ENCODE results near the gene MRTFA. TPM values are rescaled to one million over a fixed set of nuclear protein-coding genes. Genes with fewer than 3 reads are reported as not detected.

Gene MRTFA
- polyA plus RNA-seq, 1 experiment, result 8.9 TPM

GRCh38 chr22:40486962-40487602, 149.4 kb downstream of the MRTFA start:
- ChIA-PET POLR2A (interaction anchor here (0.9 kb wide), 1 partner anchor 20 kb away, joined by 3 read pairs; no protein-coding TSS in a partner anchor), CTCF (interaction anchor here (0.9 to 4.5 kb wide), 13 partner anchors 15 to 160 kb away, joined by 3 to 44 read pairs (median 3); no protein-coding TSS in a partner anchor)
- no peaks in the 10 kb centered on the region for H3K36me3 ChIP-seq (ENCODE audit: control insufficient read depth, insufficient read depth, low read length)

GRCh38 chr22:40485813-40486667, 150.5 kb downstream of the MRTFA start:
- DNase-seq (ENCODE audit: low read depth), result no peak
- ChIA-PET CTCF (interaction anchor here (1.1 to 4.5 kb wide), 9 partner anchors 14 to 197 kb away, joined by 3 to 44 read pairs (median 5); no protein-coding TSS in a partner anchor), POLR2A (interaction anchor here (0.7 to 0.9 kb wide), 2 partner anchors 21 to 37 kb away, joined by 3 read pairs; no protein-coding TSS in a partner anchor)
- Histone ChIP-seq H3K36me3 (ENCODE audit: control insufficient read depth, insufficient read depth, low read length) (no peaks in the 10 kb centered on the region), H3K27me3 (ENCODE audit: control insufficient read depth, insufficient read depth, low read length) (no peaks in the 10 kb centered on the region), H3K4me3 (ENCODE audit: low read depth, low read length) (no peak overlapping the region)
- no peak for TF ChIP-seq CTCF (IDR thresholded peaks at IDR 0.05; ENCODE audit: insufficient read depth, low read depth, low read length)

More at GRCh38 chr22:40486962-40487602, 149.4 kb downstream of the MRTFA start:
- Histone ChIP-seq H3K27me3 (ENCODE audit: control insufficient read depth, insufficient read depth, low read length) (no peaks in the 10 kb centered on the region), H3K4me3 (ENCODE audit: low read depth, low read length) (no peak overlapping the region)
- TF ChIP-seq CTCF (IDR thresholded peaks at IDR 0.05; ENCODE audit: insufficient read depth, low read depth, low read length), result no peak
- no peak for DNase-seq (ENCODE audit: low read depth)

DNA sequence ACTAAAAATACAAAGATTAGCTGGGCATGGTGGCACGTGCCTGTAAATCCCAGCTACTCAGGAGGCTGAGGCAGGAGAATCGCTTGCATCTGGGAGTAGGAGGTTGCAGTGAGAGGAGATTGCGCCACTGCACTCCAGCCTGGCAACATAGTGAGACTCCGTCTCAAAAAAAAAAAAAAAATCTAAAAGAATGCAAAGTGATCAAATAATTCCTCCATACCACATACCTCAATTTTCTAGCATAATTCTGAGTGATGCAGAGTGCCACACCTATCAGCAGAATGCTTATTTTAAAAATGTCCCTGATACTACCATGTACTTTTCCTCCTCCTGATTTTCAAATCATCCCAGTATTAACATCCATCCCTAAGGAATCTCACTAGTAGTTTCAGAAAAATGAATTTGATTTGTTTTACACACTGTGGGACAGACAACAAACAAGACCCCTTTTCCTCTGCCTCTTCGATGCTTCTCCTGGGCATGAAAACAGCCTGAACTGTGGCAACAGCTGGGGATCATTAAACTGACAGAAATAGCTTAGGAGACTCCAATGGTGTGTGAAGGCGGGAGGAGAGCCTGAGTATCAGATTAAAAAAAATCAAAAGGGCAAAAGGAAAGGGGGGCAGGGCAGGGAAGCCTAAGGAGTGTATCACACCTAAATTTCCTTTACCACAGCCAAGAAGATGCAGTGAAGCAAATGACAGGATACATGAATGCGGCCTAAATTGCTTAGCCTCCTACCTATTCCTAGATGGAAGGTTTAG, 151.4 kb downstream of the MRTFA start:
- POLR2A ChIA-PET, result no interaction called here

GRCh38 chr22:40482886-40483285, 153.6 kb downstream of the MRTFA start:
- DNase-seq (ENCODE audit: low read depth), result no peak
- no peak overlapping the region for H3K4me3 ChIP-seq (ENCODE audit: low read depth, low read length)
- no peaks in the 10 kb centered on the region for H3K27me3 ChIP-seq (ENCODE audit: control insufficient read depth, insufficient read depth, low read length)
- H3K36me3 ChIP-seq (ENCODE audit: control insufficient read depth, insufficient read depth, low read length), result no peaks in the 10 kb centered on the region
- ChIA-PET CTCF (interaction anchor here (1.2 kb wide), 1 partner anchor 46 kb away, joined by 4 read pairs; no protein-coding TSS in a partner anchor), POLR2A (no interaction called here)
- no peak for TF ChIP-seq CTCF (IDR thresholded peaks at IDR 0.05; ENCODE audit: insufficient read depth, low read depth, low read length)

More for the DNA sequence above, 151.4 kb downstream of the MRTFA start:
- TF ChIP-seq CTCF (IDR thresholded peaks at IDR 0.05; ENCODE audit: insufficient read depth, low read depth, low read length), result no peak
- H3K36me3 ChIP-seq (ENCODE audit: control insufficient read depth, insufficient read depth, low read length), result no peaks in the 10 kb centered on the region
- no peak overlapping the region for H3K4me3 ChIP-seq (ENCODE audit: low read depth, low read length)
- no peaks in the 10 kb centered on the region for H3K27me3 ChIP-seq (ENCODE audit: control insufficient read depth, insufficient read depth, low read length)
- DNase-seq (ENCODE audit: low read depth), result no peak
- CTCF ChIA-PET, result interaction anchor here (1.3 to 4.5 kb wide), 4 partner anchors 13 to 162 kb away, joined by 3 to 44 read pairs (median 4); no protein-coding TSS in a partner anchor
